ENCODE data around the gene FAM180B. TPM values are rescaled to one million over a fixed set of nuclear protein-coding genes. Genes with fewer than 3 reads are reported as not detected.
A peak's percentile ranks its signal among the peaks of the same experiment; 100 is the strongest.

FAM180B gene
- total RNA-seq, 4 donors from 2014 or later, result 0.72 to 2.3 (median 1.7) TPM; not detected in 1

DNA sequence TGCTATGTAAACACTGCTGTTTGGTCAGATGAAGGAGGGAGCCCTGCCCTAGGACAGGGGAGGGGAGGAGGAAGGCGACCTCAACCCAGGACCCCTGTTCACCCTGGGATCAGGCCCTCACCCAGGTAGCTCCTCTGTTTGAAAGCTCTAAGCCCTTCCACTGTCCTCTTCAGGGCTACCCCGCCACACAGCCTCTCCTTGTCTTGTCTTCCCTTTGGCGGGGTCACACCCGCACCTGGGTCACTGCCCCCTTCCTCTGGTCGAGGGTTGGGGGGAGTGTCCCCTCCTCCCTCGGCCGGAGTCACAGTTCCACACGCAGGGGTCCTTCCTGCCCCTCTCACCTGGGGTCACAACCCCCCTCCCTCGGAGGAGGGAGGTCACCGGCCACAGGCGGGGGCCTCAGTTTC is 21.5 kb upstream of the FAM180B start:
- TF ChIP-seq, protein P1, sequence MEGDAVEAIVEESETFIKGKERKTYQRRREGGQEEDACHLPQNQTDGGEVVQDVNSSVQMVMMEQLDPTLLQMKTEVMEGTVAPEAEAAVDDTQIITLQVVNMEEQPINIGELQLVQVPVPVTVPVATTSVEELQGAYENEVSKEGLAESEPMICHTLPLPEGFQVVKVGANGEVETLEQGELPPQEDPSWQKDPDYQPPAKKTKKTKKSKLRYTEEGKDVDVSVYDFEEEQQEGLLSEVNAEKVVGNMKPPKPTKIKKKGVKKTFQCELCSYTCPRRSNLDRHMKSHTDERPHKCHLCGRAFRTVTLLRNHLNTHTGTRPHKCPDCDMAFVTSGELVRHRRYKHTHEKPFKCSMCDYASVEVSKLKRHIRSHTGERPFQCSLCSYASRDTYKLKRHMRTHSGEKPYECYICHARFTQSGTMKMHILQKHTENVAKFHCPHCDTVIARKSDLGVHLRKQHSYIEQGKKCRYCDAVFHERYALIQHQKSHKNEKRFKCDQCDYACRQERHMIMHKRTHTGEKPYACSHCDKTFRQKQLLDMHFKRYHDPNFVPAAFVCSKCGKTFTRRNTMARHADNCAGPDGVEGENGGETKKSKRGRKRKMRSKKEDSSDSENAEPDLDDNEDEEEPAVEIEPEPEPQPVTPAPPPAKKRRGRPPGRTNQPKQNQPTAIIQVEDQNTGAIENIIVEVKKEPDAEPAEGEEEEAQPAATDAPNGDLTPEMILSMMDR (IDR thresholded peaks at IDR 0.05), result no peak
- TF ChIP-seq POLR2A (IDR thresholded peaks at IDR 0.05) (no peak), POLR2AphosphoS5 (IDR thresholded peaks at IDR 0.05) (no peak), EP300 (IDR thresholded peaks at IDR 0.05) (no peak)
- WGBS, result 23% methylated on average over 7 of the region's 11 CpGs
- H3K27ac ChIP-seq, result peak overlapping the region; percentile 86
- peaks cover 22% of the 10 kb centered on the region for H3K4me1 ChIP-seq
- DNase-seq (ENCODE audit: low spot score in 2 of 2), result peak in 1 of 2 donors; percentile 54
- peak overlapping the region; percentile 86 for H3K4me3 ChIP-seq
- H3K27me3 ChIP-seq, result no peaks in the 10 kb centered on the region
- H3K36me3 ChIP-seq, result peaks cover 6% of the 10 kb centered on the region
- H3K9me3 ChIP-seq, result no peaks in the 10 kb centered on the region

DNA sequence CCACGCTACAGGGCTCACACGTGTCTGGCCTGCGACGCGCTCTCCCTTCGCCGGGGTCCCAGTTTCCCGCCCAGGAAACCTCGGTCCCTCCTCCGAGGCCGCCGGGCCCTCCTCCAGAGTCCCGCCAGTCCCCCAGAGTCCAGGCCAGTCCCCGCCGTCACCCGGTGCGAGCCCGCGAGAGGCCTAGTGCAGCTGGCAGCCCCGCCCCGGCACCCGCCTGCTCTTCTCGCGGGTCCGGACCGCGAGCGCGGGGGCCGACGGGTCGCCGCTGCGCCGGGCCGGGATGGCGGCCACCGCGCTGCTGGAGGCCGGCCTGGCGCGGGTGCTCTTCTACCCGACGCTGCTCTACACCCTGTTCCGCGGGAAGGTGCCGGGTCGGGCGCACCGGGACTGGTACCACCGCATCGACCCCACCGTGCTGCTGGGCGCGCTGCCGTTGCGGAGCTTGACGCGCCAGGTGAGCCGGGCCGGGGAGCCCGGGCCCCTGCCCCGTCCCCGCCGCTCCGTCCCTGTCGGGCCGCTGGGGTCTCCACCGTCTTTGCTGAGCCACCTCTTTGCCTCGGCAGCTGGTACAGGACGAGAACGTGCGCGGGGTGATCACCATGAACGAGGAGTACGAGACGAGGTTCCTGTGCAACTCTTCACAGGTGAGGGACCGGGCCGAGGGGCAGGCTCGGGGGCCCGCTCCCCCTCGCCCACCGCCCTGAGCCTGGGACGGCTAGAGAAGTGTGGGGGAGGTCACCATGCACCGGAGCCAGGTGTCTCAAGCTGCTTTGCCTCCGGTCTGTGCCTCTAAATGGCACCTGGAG is 20.9 kb upstream of the FAM180B start, which contains the start of gene PTPMT1:
TSS of gene PTPMT1 (plus strand) at position 260 of the 809 bp plus-strand sequence. CDS start at position 284, 24 bp downstream.
- Histone ChIP-seq H3K9me3 (no peaks in the 10 kb centered on the region), H3K4me1 (peaks cover 22% of the 10 kb centered on the region), H3K27ac (peak within 1 kb of the TSS; percentile 86), H3K27me3 (no peaks in the 10 kb centered on the region), H3K36me3 (peaks cover 6% of the 10 kb centered on the region), H3K4me3 (peak within 1 kb of the TSS; percentile 86)
- WGBS, result 2% methylated on average over 42 of the region's 86 CpGs
- peak; percentile 85 to 90 for DNase-seq (ENCODE audit: low spot score in 2 of 2)
- TF ChIP-seq, protein P1 (IDR thresholded peaks at IDR 0.05), result no peak
- TF ChIP-seq POLR2AphosphoS5 (IDR thresholded peaks at IDR 0.05) (no peak), EP300 (IDR thresholded peaks at IDR 0.05) (no peak), POLR2A (IDR thresholded peaks at IDR 0.05) (peak in 1 of 2 donors; percentile 61)

GRCh38 chr11:47566149-47566698 is 20.3 kb upstream of the FAM180B start:
- TF ChIP-seq EP300 (IDR thresholded peaks at IDR 0.05), result no peak
- 40% methylated on average over 17 of the region's 17 CpGs for WGBS
- DNase-seq (ENCODE audit: low spot score in 2 of 2), result peak; percentile 62 to 78
- peak overlapping the region; percentile 86 for H3K27ac ChIP-seq
- peaks cover 22% of the 10 kb centered on the region for H3K4me1 ChIP-seq
- H3K4me3 ChIP-seq, result peak overlapping the region; percentile 86
- H3K9me3 ChIP-seq, result no peaks in the 10 kb centered on the region
- H3K27me3 ChIP-seq, result no peaks in the 10 kb centered on the region
- peaks cover 6% of the 10 kb centered on the region for H3K36me3 ChIP-seq

DNA sequence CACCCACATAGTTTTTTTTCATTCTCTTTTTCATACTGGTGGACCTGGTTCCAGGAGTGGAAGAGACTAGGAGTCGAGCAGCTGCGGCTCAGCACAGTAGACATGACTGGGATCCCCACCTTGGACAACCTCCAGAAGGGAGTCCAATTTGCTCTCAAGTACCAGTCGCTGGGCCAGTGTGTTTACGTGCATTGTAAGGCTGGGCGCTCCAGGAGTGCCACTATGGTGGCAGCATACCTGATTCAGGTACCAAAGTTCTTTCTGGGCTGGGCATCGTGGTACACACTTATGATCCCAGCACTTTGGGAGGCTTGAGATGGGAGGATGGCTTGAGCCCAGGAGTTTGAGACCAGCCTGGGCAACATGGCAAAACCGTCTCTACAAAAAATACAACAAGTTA is 16.8 kb upstream of the FAM180B start:
- H3K27ac ChIP-seq, result no peak overlapping the region
- H3K36me3 ChIP-seq, result peaks cover 29% of the 10 kb centered on the region
- WGBS, result 99% methylated on average over 5 of the region's 7 CpGs
- H3K9me3 ChIP-seq, result no peaks in the 10 kb centered on the region
- H3K27me3 ChIP-seq, result no peaks in the 10 kb centered on the region
- peaks cover 34% of the 10 kb centered on the region for H3K4me1 ChIP-seq
- peak; percentile 39 to 72 for DNase-seq (ENCODE audit: low spot score in 2 of 2)
- TF ChIP-seq, protein P1 (IDR thresholded peaks at IDR 0.05), result no peak
- no peak overlapping the region for H3K4me3 ChIP-seq

GRCh38 chr11:47570651-47571356 is 15.7 kb upstream of the FAM180B start:
- WGBS, result 75% methylated on average over 3 of the region's 3 CpGs

More at GRCh38 chr11:47570651-47571356, 15.7 kb upstream of the FAM180B start:
- Histone ChIP-seq H3K27me3 (no peaks in the 10 kb centered on the region), H3K4me3 (no peak overlapping the region), H3K27ac (no peak overlapping the region), H3K4me1 (peaks cover 27% of the 10 kb centered on the region), H3K36me3 (peaks cover 40% of the 10 kb centered on the region), H3K9me3 (no peaks in the 10 kb centered on the region)
- no peak for DNase-seq (ENCODE audit: low spot score in 2 of 2)
- no peak for TF ChIP-seq EP300 (IDR thresholded peaks at IDR 0.05)
- TF ChIP-seq POLR2AphosphoS5 (IDR thresholded peaks at IDR 0.05), result no peak
- TF ChIP-seq, protein P1 (IDR thresholded peaks at IDR 0.05), result no peak
- no peak for TF ChIP-seq POLR2A (IDR thresholded peaks at IDR 0.05)
